ENCODE data around the gene RPL39L.

DNA sequence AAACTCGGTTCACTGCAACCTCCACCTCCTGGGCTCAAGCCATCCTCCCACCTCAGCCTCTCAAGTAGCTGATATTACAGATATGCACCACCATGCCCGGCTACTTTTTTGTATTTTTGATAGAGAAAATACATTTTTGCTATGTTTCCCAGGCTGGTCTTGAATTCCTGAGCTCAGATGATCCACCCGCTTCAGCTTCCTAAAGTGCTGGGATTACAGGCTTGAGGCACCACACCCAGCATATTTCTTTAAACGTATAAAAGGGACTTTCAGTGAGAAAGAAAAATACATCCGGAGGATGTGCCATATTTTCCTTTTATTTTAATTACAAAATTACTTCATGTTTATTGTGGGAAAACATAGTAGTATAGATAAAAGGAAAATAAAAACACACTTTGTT, 55.2 kb downstream of the RPL39L start:
- TF ChIP-seq SP1 (IDR thresholded peaks at IDR 0.05): no peak
- TF ChIP-seq ZNF384 (IDR thresholded peaks at IDR 0.05): no peak

Measured in HEK293T (cell line).